ENCODE data around the gene LDHAL6B.
"Not testable (repeated sequence)": the region's sequence is repeated elsewhere in the genome, so short reads cannot be mapped to it uniquely, and the experiment has no call there.

Gene LDHAL6B

GRCh38 chr15:59159210-59159609 lies 47.4 kb upstream of the LDHAL6B start:
- Histone ChIP-seq H3K79me1 (ENCODE audit: low read length) (no peaks in the 10 kb centered on the region), H3K36me3 (ENCODE audit: control insufficient read depth in 1 of 2, insufficient read depth in 2 of 2, low read length in 2 of 2) (peaks cover 21 to 25% of the 10 kb centered on the region in 2 experiments), H3K27ac (ENCODE audit: low read depth, low read length) (no peak overlapping the region), H3K4ac (ENCODE audit: low read depth, low read length) (no peak overlapping the region), H3K18ac (ENCODE audit: low read length) (no peak overlapping the region), H3K79me2 (ENCODE audit: control insufficient read depth, insufficient read depth, low read length, poor library complexity) (no peaks in the 10 kb centered on the region), H3K9me3 (ENCODE audit: insufficient read depth, low read depth, low read length) (no peaks in the 10 kb centered on the region), H3K9ac (ENCODE audit: low read length) (no peak overlapping the region), H2BK12ac (ENCODE audit: low read length) (no peak overlapping the region), H4K8ac (ENCODE audit: low read depth, low read length) (no peak overlapping the region), H2AFZ (ENCODE audit: insufficient read depth, low read length, poor library complexity) (no peak overlapping the region), H3K4me2 (ENCODE audit: low read length) (no peak overlapping the region), H3K4me1 (ENCODE audit: control insufficient read depth in 1 of 2, insufficient read depth in 2 of 2, low read length in 2 of 2) (no peaks in the 10 kb centered on the region), H2BK5ac (ENCODE audit: low read depth, low read length, poor library complexity) (no peak overlapping the region), H3K23ac (ENCODE audit: low read length) (no peak overlapping the region), H4K91ac (ENCODE audit: low read depth, low read length) (no peak overlapping the region), H3K14ac (ENCODE audit: low read length) (no peak overlapping the region), H3K27me3 (ENCODE audit: insufficient read depth, low read length) (no peaks in the 10 kb centered on the region), H4K12ac (ENCODE audit: low read depth, low read length) (no peak overlapping the region), H2AK5ac (ENCODE audit: low read length) (no peak overlapping the region), H2BK120ac (ENCODE audit: insufficient read depth, low read length, poor library complexity) (no peak overlapping the region), H3K4me3 (ENCODE audit: low read depth, low read length) (no peak overlapping the region)
- WGBS (ENCODE audit: extremely low coverage, insufficient coverage, insufficient read length) = no CpG with 5 or more reads among the region's 9 CpGs
- no peak for DNase-seq

GRCh38 chr15:59160880-59161593 lies 45.6 kb upstream of the LDHAL6B start:
- Histone ChIP-seq H3K4me2 (ENCODE audit: low read length) (no peak overlapping the region), H3K9ac (ENCODE audit: low read length) (no peak overlapping the region), H4K8ac (ENCODE audit: low read depth, low read length) (no peak overlapping the region), H2AK5ac (ENCODE audit: low read length) (no peak overlapping the region), H3K4ac (ENCODE audit: low read depth, low read length) (no peak overlapping the region), H4K91ac (ENCODE audit: low read depth, low read length) (no peak overlapping the region), H3K36me3 (ENCODE audit: control insufficient read depth in 1 of 2, insufficient read depth in 2 of 2, low read length in 2 of 2) (peaks cover 16 to 20% of the 10 kb centered on the region in 2 experiments), H3K23ac (ENCODE audit: low read length) (no peak overlapping the region), H3K27me3 (ENCODE audit: insufficient read depth, low read length) (no peaks in the 10 kb centered on the region), H3K27ac (ENCODE audit: low read depth, low read length) (no peak overlapping the region), H2BK5ac (ENCODE audit: low read depth, low read length, poor library complexity) (no peak overlapping the region), H2AFZ (ENCODE audit: insufficient read depth, low read length, poor library complexity) (no peak overlapping the region), H2BK12ac (ENCODE audit: low read length) (no peak overlapping the region), H4K12ac (ENCODE audit: low read depth, low read length) (no peak overlapping the region), H3K4me3 (ENCODE audit: low read depth, low read length) (no peak overlapping the region), H3K9me3 (ENCODE audit: insufficient read depth, low read depth, low read length) (no peaks in the 10 kb centered on the region), H3K18ac (ENCODE audit: low read length) (no peak overlapping the region), H3K79me2 (ENCODE audit: control insufficient read depth, insufficient read depth, low read length, poor library complexity) (no peaks in the 10 kb centered on the region), H3K14ac (ENCODE audit: low read length) (no peak overlapping the region), H3K79me1 (ENCODE audit: low read length) (peaks cover 9% of the 10 kb centered on the region), H2BK120ac (ENCODE audit: insufficient read depth, low read length, poor library complexity) (no peak overlapping the region), H3K4me1 (ENCODE audit: control insufficient read depth in 1 of 2, insufficient read depth in 2 of 2, low read length in 2 of 2) (peaks cover 5% of the 10 kb centered on the region in 2 experiments)
- peak in 1 of 2 donors; percentile 24 for DNase-seq
- WGBS (ENCODE audit: extremely low coverage, insufficient coverage, insufficient read length) = no CpG with 5 or more reads among the region's 23 CpGs

- not testable (repeated sequence) for H2AK5ac ChIP-seq (ENCODE audit: low read length); H2BK120ac ChIP-seq (ENCODE audit: insufficient read depth, low read length, poor library complexity); H3K9me3 ChIP-seq (ENCODE audit: insufficient read depth, low read depth, low read length); H3K27me3 ChIP-seq (ENCODE audit: insufficient read depth, low read length); H2BK5ac ChIP-seq (ENCODE audit: low read depth, low read length, poor library complexity); H4K8ac ChIP-seq (ENCODE audit: low read depth, low read length); H3K4me3 ChIP-seq (ENCODE audit: low read depth, low read length); H2AFZ ChIP-seq (ENCODE audit: insufficient read depth, low read length, poor library complexity); H3K4me2 ChIP-seq (ENCODE audit: low read length); H2BK12ac ChIP-seq (ENCODE audit: low read length); H4K91ac ChIP-seq (ENCODE audit: low read depth, low read length); DNase-seq; H4K12ac ChIP-seq (ENCODE audit: low read depth, low read length); H3K18ac ChIP-seq (ENCODE audit: low read length); H3K27ac ChIP-seq (ENCODE audit: low read depth, low read length); H3K23ac ChIP-seq (ENCODE audit: low read length); H3K14ac ChIP-seq (ENCODE audit: low read length); H3K4ac ChIP-seq (ENCODE audit: low read depth, low read length); H3K9ac ChIP-seq (ENCODE audit: low read length); H3K79me2 ChIP-seq (ENCODE audit: control insufficient read depth, insufficient read depth, low read length, poor library complexity)
- H3K4me1 ChIP-seq (ENCODE audit: control insufficient read depth in 1 of 2, insufficient read depth in 2 of 2, low read length in 2 of 2) = peaks cover 9 to 10% of the 10 kb centered on the region in 2 experiments
- peaks cover 15 to 20% of the 10 kb centered on the region in 2 experiments for H3K36me3 ChIP-seq (ENCODE audit: control insufficient read depth in 1 of 2, insufficient read depth in 2 of 2, low read length in 2 of 2)
- H3K79me1 ChIP-seq (ENCODE audit: low read length) = peaks cover 13% of the 10 kb centered on the region
- no CpG with 5 or more reads among the region's 8 CpGs for WGBS (ENCODE audit: extremely low coverage, insufficient coverage, insufficient read length)
These were observed 44.6 kb upstream of the LDHAL6B start for GRCh38 chr15:59162080-59162479.

- H3K9ac ChIP-seq (ENCODE audit: low read length) = no peak overlapping the region
- H3K79me1 ChIP-seq (ENCODE audit: low read length) = peaks cover 15% of the 10 kb centered on the region
- WGBS (ENCODE audit: extremely low coverage, insufficient coverage, insufficient read length) = no CpG with 5 or more reads among the region's 3 CpGs
- peak overlapping the region; percentile 91 for H4K91ac ChIP-seq (ENCODE audit: low read depth, low read length)
- H2BK5ac ChIP-seq (ENCODE audit: low read depth, low read length, poor library complexity) = peak overlapping the region; percentile 83
- peak overlapping the region; percentile 32 for H2BK12ac ChIP-seq (ENCODE audit: low read length)
- no peak overlapping the region for H4K12ac ChIP-seq (ENCODE audit: low read depth, low read length)
- H3K23ac ChIP-seq (ENCODE audit: low read length) = no peak overlapping the region
- no peaks in the 10 kb centered on the region for H3K27me3 ChIP-seq (ENCODE audit: insufficient read depth, low read length)
- no peaks in the 10 kb centered on the region for H3K9me3 ChIP-seq (ENCODE audit: insufficient read depth, low read depth, low read length)
- no peak overlapping the region for H3K18ac ChIP-seq (ENCODE audit: low read length)
- no peak overlapping the region for H3K4me2 ChIP-seq (ENCODE audit: low read length)
- peaks cover 12 to 14% of the 10 kb centered on the region in 2 experiments for H3K4me1 ChIP-seq (ENCODE audit: control insufficient read depth in 1 of 2, insufficient read depth in 2 of 2, low read length in 2 of 2)
- no peak overlapping the region for H2AFZ ChIP-seq (ENCODE audit: insufficient read depth, low read length, poor library complexity)
- no peak overlapping the region for H2AK5ac ChIP-seq (ENCODE audit: low read length)
- H3K36me3 ChIP-seq (ENCODE audit: control insufficient read depth in 1 of 2, insufficient read depth in 2 of 2, low read length in 2 of 2) = peaks cover 7 to 9% of the 10 kb centered on the region in 2 experiments
- peak overlapping the region; percentile 80 for H3K14ac ChIP-seq (ENCODE audit: low read length)
- no peak overlapping the region for H3K4me3 ChIP-seq (ENCODE audit: low read depth, low read length)
- H3K79me2 ChIP-seq (ENCODE audit: control insufficient read depth, insufficient read depth, low read length, poor library complexity) = no peaks in the 10 kb centered on the region
- no peak overlapping the region for H3K27ac ChIP-seq (ENCODE audit: low read depth, low read length)
- peak overlapping the region; percentile 39 for H4K8ac ChIP-seq (ENCODE audit: low read depth, low read length)
- DNase-seq = no peak
- H3K4ac ChIP-seq (ENCODE audit: low read depth, low read length) = no peak overlapping the region
- peak overlapping the region; percentile 85 for H2BK120ac ChIP-seq (ENCODE audit: insufficient read depth, low read length, poor library complexity)
These were observed 40.9 kb upstream of the LDHAL6B start for GRCh38 chr15:59165726-59166125.
